ENCODE data around the gene AKAP10. TPM values are rescaled to one million over a fixed set of nuclear protein-coding genes. Genes with fewer than 3 reads are reported as not detected.

Gene AKAP10
- total RNA-seq, 3 donors from 2014 or later: 25.0 to 41.1 (median 29.9) TPM

- no peak for DNase-seq
- no peak overlapping the region for H3K4me3 ChIP-seq
- no peak for ATAC-seq
- no peaks in the 10 kb centered on the region for H3K36me3 ChIP-seq (ENCODE audit: low read depth)
- TF ChIP-seq, protein P1, sequence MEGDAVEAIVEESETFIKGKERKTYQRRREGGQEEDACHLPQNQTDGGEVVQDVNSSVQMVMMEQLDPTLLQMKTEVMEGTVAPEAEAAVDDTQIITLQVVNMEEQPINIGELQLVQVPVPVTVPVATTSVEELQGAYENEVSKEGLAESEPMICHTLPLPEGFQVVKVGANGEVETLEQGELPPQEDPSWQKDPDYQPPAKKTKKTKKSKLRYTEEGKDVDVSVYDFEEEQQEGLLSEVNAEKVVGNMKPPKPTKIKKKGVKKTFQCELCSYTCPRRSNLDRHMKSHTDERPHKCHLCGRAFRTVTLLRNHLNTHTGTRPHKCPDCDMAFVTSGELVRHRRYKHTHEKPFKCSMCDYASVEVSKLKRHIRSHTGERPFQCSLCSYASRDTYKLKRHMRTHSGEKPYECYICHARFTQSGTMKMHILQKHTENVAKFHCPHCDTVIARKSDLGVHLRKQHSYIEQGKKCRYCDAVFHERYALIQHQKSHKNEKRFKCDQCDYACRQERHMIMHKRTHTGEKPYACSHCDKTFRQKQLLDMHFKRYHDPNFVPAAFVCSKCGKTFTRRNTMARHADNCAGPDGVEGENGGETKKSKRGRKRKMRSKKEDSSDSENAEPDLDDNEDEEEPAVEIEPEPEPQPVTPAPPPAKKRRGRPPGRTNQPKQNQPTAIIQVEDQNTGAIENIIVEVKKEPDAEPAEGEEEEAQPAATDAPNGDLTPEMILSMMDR (IDR thresholded peaks at IDR 0.05): no peak
- H3K9me3 ChIP-seq: no peaks in the 10 kb centered on the region
- intact Hi-C loops (cut with DNase I, micrococcal nuclease): no loop called here
- no peaks in the 10 kb centered on the region for H3K4me1 ChIP-seq (ENCODE audit: low read depth)
These were observed 97.2 kb downstream of the AKAP10 start for GRCh38 chr17:19880393-19880792.

GRCh38 chr17:19877364-19877945 is 100.2 kb downstream of the AKAP10 start:
- Histone ChIP-seq H3K4me3 (no peak overlapping the region), H3K4me1 (ENCODE audit: low read depth) (no peaks in the 10 kb centered on the region), H3K9me3 (no peaks in the 10 kb centered on the region), H3K36me3 (ENCODE audit: low read depth) (no peaks in the 10 kb centered on the region)
- TF ChIP-seq, protein P1 (IDR thresholded peaks at IDR 0.05): no peak
- intact Hi-C loops (cut with DNase I, micrococcal nuclease): no loop called here
- no peak for DNase-seq
- ATAC-seq: no peak

GRCh38 chr17:19876529-19877161 is 101.0 kb downstream of the AKAP10 start:
- Histone ChIP-seq H3K9me3 (no peaks in the 10 kb centered on the region), H3K4me3 (no peak overlapping the region), H3K36me3 (ENCODE audit: low read depth) (no peaks in the 10 kb centered on the region), H3K4me1 (ENCODE audit: low read depth) (no peaks in the 10 kb centered on the region)
- TF ChIP-seq, protein P1 (IDR thresholded peaks at IDR 0.05): no peak
- ATAC-seq (peak; percentile 67), DNase-seq (peak; percentile 25 to 73 (median 42))
- intact Hi-C loops (cut with DNase I, micrococcal nuclease): no loop called here

DNA sequence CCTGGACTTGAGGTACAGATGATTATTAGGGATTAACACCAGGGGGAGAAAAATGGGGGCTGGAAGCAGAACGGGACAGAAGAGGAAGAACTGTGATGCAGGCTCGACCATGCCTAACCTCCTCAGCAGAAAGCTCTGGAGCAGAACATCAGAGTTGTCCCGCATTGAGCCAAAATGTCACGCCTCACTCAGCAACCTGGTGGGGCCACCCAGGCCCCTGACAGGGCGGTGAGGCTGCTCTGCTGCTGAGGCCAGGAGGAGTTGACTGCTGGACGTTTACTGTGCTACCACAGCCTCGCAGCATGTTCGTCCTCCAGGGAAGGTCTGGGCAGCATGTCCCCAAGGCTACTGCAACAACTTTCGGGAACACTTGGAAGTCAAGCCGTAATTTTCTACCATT is 103.4 kb downstream of the AKAP10 start:
- no peaks in the 10 kb centered on the region for H3K4me1 ChIP-seq (ENCODE audit: low read depth)
- ATAC-seq (no peak), DNase-seq (no peak)
- no peaks in the 10 kb centered on the region for H3K36me3 ChIP-seq (ENCODE audit: low read depth)
- TF ChIP-seq, protein P1 (IDR thresholded peaks at IDR 0.05): no peak
- intact Hi-C loops (cut with DNase I, micrococcal nuclease): no loop called here
- no peak overlapping the region for H3K4me3 ChIP-seq
- H3K9me3 ChIP-seq: no peaks in the 10 kb centered on the region

DNA sequence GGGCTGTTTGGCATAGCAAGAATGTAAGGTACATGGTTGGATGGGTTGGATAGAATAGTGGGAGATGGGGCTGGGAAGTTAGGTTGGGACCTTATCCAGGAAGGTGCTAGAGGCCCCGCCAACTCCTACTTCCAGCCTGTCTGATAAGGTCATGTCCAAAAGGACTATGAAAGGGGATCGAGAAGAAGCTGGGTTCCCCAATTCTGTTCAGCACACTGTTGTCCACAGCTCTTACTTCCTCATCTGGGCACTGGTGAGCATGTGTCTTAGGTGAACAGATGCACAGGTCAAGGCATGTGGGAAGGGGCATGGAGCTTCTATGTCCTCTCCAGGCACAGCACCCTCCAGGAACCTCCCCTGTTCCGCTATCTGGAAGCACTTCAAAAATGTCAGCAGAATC is 104.3 kb downstream of the AKAP10 start:
- DNase-seq (no peak), ATAC-seq (no peak)
- no peaks in the 10 kb centered on the region for H3K4me1 ChIP-seq (ENCODE audit: low read depth)
- no peaks in the 10 kb centered on the region for H3K9me3 ChIP-seq
- TF ChIP-seq, protein P1 (IDR thresholded peaks at IDR 0.05): no peak
- intact Hi-C loops (cut with DNase I, micrococcal nuclease): no loop called here
- no peak overlapping the region for H3K4me3 ChIP-seq
- no peaks in the 10 kb centered on the region for H3K36me3 ChIP-seq (ENCODE audit: low read depth)

All from mucosa of descending colon (tissue), 3 donors.